GM19455 (cell line): Measurements from ENCODE around the gene SPOCK2.
"Not testable (repeated sequence)": the region's sequence is repeated elsewhere in the genome, so short reads cannot be mapped to it uniquely, and the experiment has no call there.

Source experiments
- ATAC-seq: cut with Tn5 transposase; IDR thresholded peaks from one replicate; pipeline ENCODE4 v1.9.1; 2021; ENCODE audit not compliant: unreplicated experiment

The SPOCK2 gene

GRCh38 chr10:72032409-72033162 lies 55.8 kb downstream of the SPOCK2 start:
- not testable (repeated sequence) for ATAC-seq

- ATAC-seq, result no peak
Observed at GRCh38 chr10:72031706-72032105, 56.6 kb downstream of the SPOCK2 start.

- ATAC-seq, result no peak
Observed at GRCh38 chr10:72030762-72031543, 57.4 kb downstream of the SPOCK2 start.

GRCh38 chr10:72029414-72029813 lies 58.9 kb downstream of the SPOCK2 start:
- no peak for ATAC-seq

GRCh38 chr10:72027498-72027897 lies 60.9 kb downstream of the SPOCK2 start:
- no peak for ATAC-seq

GRCh38 chr10:72026278-72027111 lies 61.9 kb downstream of the SPOCK2 start:
- ATAC-seq, result no peak

GRCh38 chr10:72025832-72026231 lies 62.5 kb downstream of the SPOCK2 start:
- ATAC-seq, result no peak

GRCh38 chr10:72025400-72025799 lies 63.0 kb downstream of the SPOCK2 start:
- no peak for ATAC-seq

GRCh38 chr10:72024596-72024995 lies 63.8 kb downstream of the SPOCK2 start:
- no peak for ATAC-seq

GRCh38 chr10:72022228-72022627 lies 66.1 kb downstream of the SPOCK2 start:
- ATAC-seq, result no peak

- no peak for ATAC-seq
Observed at GRCh38 chr10:72020914-72021809, 67.2 kb downstream of the SPOCK2 start.

GRCh38 chr10:72019085-72019876 lies 69.1 kb downstream of the SPOCK2 start:
- no peak for ATAC-seq

GRCh38 chr10:72016608-72017300 lies 71.6 kb downstream of the SPOCK2 start:
- ATAC-seq, result no peak

GRCh38 chr10:72015841-72016240 lies 72.5 kb downstream of the SPOCK2 start:
- ATAC-seq, result no peak

- ATAC-seq, result no peak
Observed at GRCh38 chr10:72014785-72015480, 73.4 kb downstream of the SPOCK2 start.

GRCh38 chr10:72014197-72014596 lies 74.2 kb downstream of the SPOCK2 start:
- no peak for ATAC-seq

GRCh38 chr10:72013202-72013945 lies 75.0 kb downstream of the SPOCK2 start:
- no peak for ATAC-seq

GRCh38 chr10:72012796-72013195 lies 75.6 kb downstream of the SPOCK2 start:
- ATAC-seq, result no peak
